ENCODE results near the gene BCAS1.
A peak's percentile ranks its signal among the peaks of the same experiment; 100 is the strongest.

Gene BCAS1

DNA sequence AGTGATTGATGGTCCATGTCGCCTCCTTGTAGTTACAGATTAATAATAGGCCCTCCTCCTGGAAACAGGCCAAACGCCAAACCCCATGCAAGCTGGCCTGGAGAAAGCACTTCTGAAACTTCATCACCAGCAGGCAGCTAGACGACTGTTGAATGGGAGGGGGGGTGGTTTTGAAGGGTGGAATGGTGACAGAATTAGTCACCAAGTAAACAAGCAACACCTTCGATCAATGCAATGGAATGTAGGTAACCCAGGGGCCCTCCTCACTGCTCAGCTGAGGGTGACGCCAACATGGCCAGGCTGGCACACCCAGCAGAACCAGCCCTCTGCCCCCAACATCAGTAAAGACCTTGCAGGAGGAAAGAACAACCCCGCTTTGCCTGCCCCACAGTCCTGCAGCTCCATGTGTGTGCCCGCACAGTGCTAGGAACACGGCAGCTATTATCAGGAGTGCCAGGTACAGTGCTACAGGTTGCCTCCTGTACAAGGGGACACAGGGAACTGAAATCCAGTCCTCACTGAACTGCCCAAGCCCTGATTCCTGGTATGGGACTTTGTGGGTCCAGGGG, 2.7 kb downstream of the BCAS1 start:
- H3K27ac ChIP-seq = no peak overlapping the region
- TF ChIP-seq ZFX (IDR thresholded peaks at IDR 0.05) = no peak
- TF ChIP-seq, protein P1, sequence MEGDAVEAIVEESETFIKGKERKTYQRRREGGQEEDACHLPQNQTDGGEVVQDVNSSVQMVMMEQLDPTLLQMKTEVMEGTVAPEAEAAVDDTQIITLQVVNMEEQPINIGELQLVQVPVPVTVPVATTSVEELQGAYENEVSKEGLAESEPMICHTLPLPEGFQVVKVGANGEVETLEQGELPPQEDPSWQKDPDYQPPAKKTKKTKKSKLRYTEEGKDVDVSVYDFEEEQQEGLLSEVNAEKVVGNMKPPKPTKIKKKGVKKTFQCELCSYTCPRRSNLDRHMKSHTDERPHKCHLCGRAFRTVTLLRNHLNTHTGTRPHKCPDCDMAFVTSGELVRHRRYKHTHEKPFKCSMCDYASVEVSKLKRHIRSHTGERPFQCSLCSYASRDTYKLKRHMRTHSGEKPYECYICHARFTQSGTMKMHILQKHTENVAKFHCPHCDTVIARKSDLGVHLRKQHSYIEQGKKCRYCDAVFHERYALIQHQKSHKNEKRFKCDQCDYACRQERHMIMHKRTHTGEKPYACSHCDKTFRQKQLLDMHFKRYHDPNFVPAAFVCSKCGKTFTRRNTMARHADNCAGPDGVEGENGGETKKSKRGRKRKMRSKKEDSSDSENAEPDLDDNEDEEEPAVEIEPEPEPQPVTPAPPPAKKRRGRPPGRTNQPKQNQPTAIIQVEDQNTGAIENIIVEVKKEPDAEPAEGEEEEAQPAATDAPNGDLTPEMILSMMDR (conservative IDR thresholded peaks at IDR 0.05) = no peak

DNA sequence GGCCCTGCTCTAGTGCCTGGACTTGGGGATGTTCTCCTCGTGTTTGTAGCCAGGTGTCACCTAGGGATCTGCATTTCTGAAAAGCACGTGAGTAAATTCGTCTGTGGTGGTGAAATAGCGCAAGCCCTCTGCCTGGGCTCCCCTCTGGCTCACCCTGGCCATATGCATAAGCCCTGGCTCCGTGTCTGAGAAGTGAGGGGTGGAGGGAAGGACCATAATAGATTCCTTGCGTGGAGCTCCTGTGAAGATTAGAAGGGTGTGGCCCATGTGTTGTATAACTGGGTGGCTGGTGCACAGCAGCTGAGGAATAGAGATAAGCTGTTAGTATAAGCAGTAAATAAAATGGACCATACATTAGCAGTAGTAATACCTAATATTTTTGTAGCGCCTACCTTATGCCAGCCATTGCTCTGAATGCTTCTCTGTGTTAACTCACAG, 4.8 kb downstream of the BCAS1 start:
- no peak for TF ChIP-seq ZFX (IDR thresholded peaks at IDR 0.05)
- TF ChIP-seq, protein P1 (conservative IDR thresholded peaks at IDR 0.05) = no peak
- H3K27ac ChIP-seq = no peak overlapping the region

DNA sequence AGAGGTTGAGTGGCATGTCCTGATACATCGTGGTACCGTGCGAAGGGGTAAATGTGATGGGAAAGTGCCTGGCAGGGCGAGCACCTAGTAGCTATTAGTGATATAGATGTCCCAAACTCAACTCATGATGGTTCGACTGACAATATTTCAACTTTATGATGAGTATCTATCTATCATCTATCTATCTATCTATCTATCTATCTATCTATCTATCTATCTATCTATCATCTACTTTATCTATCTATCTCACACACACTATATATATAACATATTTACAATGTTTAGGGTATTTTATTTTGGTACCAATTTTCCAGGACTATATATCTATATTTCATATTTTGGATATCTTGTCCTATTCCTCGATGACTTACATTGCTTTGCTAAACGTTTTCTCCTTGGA, 5.5 kb downstream of the BCAS1 start:
- H3K27ac ChIP-seq = no peak overlapping the region
- TF ChIP-seq ZFX (IDR thresholded peaks at IDR 0.05) = no peak
- TF ChIP-seq, protein P1 (conservative IDR thresholded peaks at IDR 0.05) = no peak

DNA sequence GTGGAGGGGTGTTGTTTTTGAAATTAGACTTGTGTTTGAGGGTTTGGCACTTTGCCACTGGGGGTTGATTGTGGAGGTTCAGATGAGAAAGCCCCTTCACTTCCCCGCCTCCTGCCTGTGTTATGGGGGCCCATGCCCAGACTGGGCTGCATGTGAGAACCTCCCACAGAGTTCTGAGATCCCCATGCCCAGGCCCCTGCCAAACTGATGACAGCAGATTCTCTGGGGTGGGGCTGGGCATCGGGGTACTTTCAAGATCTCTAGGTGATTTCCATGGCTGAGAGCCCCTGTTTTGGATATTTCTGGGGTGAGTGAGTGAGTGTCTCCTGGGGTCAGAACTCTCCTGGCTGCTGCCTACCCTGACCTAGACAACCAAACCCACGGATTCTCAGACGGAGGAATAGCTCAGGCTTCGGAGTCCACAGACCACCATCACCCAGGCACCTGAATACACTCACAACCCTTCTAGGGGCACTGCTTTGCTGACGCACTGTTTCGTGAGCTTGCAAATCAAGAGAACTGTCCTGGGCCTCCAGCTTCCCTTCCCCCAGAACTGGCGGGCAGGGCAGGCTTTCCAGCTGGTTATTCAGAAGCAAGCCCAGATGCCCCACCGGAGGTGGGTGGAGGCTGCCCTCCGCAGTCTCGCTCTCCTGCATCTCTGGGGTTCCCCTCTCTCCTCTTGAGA, 6.3 kb downstream of the BCAS1 start:
- TF ChIP-seq ZFX (IDR thresholded peaks at IDR 0.05) = no peak
- TF ChIP-seq, protein P1 (conservative IDR thresholded peaks at IDR 0.05) = no peak
- no peak overlapping the region for H3K27ac ChIP-seq

DNA sequence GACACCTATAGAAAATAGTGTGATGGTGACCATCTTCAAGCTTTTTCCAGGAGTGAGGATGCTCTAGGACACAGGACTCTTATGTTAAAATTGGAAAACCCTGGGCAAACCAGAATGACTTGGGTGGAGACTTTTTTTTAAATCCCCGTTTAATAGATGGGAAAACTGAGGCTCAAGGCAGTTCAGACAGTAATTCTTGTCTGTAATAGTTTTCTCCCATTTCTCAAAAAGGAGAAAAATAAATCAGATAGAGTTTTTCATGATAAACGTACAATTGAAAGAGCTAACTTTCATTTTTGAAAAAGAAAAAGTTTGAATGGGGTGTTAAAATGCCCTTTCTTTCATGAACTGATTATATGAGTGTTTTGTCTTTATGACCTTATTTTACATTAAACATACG, 6.8 kb downstream of the BCAS1 start:
- TF ChIP-seq ZFX (IDR thresholded peaks at IDR 0.05) = no peak
- TF ChIP-seq, protein P1 (conservative IDR thresholded peaks at IDR 0.05) = no peak
- no peak overlapping the region for H3K27ac ChIP-seq

DNA sequence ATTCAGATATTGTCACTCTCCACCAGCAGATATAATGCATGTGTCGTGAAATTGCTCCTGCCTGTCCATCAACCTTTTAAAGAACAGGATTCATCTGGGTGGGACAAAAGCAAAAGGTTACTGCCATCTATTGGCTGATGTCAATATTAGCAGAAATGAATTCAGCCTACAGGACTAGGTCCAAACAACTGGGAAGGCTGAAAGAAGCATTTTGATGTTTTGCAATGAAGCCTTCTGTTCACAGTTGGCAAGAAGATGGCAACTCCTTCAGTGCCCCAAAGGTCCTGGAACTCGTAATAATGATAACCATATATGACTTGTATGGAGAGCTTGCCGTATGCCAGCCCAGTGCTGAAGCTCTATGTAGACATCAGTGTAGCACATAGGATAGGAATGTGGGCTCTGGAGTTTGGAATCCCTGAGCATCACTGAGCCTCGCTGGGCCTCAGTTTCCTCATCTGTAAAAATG, 7.5 kb downstream of the BCAS1 start:
- no peak for TF ChIP-seq ZFX (IDR thresholded peaks at IDR 0.05)
- TF ChIP-seq, protein P1 (conservative IDR thresholded peaks at IDR 0.05) = peak; percentile 83
- no peak overlapping the region for H3K27ac ChIP-seq

DNA sequence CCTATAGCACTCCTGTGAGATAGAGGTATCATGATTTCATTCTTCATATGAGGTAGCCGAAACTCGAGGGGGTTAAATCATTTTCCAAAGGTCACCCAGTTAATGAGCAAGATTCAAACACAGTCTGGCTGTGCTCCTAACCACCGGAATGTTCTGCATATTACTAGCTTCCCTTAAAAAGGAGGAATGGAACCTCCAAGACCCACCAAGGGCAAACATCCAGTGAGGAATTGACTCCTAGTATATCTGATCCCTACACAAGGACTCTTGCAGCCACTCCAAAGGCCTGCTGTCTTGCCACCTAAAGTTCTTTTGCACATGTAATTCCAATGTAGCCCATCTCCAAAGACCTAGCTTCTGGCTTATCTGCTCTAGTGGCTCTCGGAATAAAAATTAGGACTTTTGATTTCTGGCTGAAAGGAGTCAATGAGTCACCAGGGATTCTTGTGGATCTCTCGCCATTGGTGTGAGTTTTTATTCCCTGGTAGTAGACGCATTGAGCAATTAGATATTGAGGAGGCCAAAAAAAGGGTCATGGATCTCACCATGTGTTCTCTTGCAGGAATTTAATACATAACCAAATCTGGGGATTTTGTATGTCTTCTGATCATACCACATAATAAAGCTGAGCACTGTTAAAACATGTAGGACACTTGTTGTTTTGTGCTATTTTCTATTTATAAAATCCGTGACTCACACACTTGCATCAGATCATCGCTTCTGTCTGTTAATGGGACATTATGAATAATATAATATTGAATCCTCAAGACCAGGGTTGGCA, 9.1 kb downstream of the BCAS1 start:
- no peak overlapping the region for H3K27ac ChIP-seq
- no peak for TF ChIP-seq ZFX (IDR thresholded peaks at IDR 0.05)

Measured in C4-2B (cell line).